ENCODE results near the gene SGPL1. TPM values are rescaled to one million over a fixed set of nuclear protein-coding genes. Genes with fewer than 3 reads are reported as not detected.

SGPL1 gene
- total RNA-seq, 1 experiment from 2014 or later = 93.8 TPM

DNA sequence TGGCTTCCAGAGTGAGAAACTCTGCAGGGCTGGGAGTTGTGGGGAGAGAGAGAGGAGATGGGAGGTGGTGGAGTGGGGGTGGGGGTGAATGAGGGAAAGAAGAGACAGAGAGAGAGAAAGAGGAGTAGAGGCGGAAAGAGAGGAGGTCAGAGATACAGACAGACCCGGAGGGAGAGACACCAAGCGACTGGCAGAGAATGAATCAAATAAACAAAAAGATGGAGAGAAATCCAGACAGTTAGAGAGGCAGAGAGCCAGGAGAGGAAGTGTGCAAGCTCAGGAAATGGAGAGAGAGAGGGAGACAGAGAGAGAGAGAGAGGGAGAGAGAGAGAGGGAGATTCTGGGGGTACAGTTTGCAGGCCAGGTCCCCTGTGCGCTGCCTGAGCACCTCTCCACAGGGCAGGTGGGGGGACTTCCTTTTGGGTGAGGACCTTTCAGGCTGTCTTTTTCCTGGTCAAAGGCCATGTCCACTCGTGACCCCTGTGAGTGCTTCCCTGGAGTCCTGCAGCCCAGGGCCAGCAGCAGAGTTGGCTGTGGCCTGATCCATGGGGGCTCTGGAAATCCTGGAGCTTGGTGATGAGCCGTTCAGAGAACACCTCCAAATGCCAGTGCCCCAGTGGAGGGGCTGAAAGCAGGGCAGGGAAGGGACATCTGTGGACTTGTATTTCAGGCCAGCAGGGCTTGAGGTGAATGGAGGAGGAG lies 97.6 kb downstream of the SGPL1 start:
- intact Hi-C loops (cut with micrococcal nuclease) = no loop called here
- Mint-ChIP-seq H3K36me3 (ENCODE audit: insufficient read depth, unreplicated experiment) (no peaks in the 10 kb centered on the region), H3K27ac (ENCODE audit: low read depth, unreplicated experiment) (no peak overlapping the region), H3K4me3 (ENCODE audit: unreplicated experiment) (no peak overlapping the region), H3K4me1 (ENCODE audit: insufficient read depth, unreplicated experiment) (no peaks in the 10 kb centered on the region), H3K27me3 (ENCODE audit: insufficient read depth, unreplicated experiment) (peaks cover 85% of the 10 kb centered on the region), H3K9me3 (ENCODE audit: unreplicated experiment) (no peaks in the 10 kb centered on the region)
- ChIA-PET POLR2A (interaction anchor here (0.7 kb wide), 1 partner anchor 376 kb away, joined by 5 read pairs; no protein-coding TSS in a partner anchor), CTCF (interaction anchor here (0.7 to 1.3 kb wide), 6 partner anchors 8 to 355 kb away, joined by 3 to 6 read pairs (median 3); no protein-coding TSS in a partner anchor)
- BruUV-seq (replicated peaks) = no TSS peak
- TF ChIP-seq, protein P1, sequence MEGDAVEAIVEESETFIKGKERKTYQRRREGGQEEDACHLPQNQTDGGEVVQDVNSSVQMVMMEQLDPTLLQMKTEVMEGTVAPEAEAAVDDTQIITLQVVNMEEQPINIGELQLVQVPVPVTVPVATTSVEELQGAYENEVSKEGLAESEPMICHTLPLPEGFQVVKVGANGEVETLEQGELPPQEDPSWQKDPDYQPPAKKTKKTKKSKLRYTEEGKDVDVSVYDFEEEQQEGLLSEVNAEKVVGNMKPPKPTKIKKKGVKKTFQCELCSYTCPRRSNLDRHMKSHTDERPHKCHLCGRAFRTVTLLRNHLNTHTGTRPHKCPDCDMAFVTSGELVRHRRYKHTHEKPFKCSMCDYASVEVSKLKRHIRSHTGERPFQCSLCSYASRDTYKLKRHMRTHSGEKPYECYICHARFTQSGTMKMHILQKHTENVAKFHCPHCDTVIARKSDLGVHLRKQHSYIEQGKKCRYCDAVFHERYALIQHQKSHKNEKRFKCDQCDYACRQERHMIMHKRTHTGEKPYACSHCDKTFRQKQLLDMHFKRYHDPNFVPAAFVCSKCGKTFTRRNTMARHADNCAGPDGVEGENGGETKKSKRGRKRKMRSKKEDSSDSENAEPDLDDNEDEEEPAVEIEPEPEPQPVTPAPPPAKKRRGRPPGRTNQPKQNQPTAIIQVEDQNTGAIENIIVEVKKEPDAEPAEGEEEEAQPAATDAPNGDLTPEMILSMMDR (IDR thresholded peaks at IDR 0.05; ENCODE audit: unreplicated experiment) = no peak
- DNase-seq (ENCODE audit: unreplicated experiment) = no peak

DNA sequence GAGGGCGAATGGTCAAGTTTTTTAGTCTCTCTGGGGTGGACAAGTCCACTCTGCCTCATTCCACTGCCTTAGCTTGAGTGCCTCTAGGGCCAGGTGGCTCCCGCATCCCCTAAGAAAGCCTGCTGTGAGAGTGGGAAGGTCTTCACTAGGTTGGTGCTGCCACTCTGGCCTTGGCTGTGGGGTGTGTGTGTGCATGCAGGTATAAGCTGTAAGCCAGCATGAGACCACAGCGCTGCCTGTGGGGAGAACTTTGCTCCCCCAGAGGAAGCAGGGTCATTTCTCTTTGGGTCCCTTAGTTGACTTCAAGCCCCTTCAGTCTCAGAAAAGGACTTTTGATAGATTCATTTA lies 98.1 kb downstream of the SGPL1 start:
- TF ChIP-seq, protein P1 (IDR thresholded peaks at IDR 0.05; ENCODE audit: unreplicated experiment) = no peak
- CTCF ChIA-PET = interaction anchor here (0.8 to 1.3 kb wide), 3 partner anchors 9 to 354 kb away, joined by 3 to 6 read pairs (median 3); no protein-coding TSS in a partner anchor
- POLR2A ChIA-PET = no interaction called here
- no TSS peak for BruUV-seq (replicated peaks)
- H3K27ac Mint-ChIP-seq (ENCODE audit: low read depth, unreplicated experiment) = no peak overlapping the region
- no peak for DNase-seq (ENCODE audit: unreplicated experiment)
- H3K4me1 Mint-ChIP-seq (ENCODE audit: insufficient read depth, unreplicated experiment) = no peaks in the 10 kb centered on the region
- H3K9me3 Mint-ChIP-seq (ENCODE audit: unreplicated experiment) = no peaks in the 10 kb centered on the region
- no peaks in the 10 kb centered on the region for H3K36me3 Mint-ChIP-seq (ENCODE audit: insufficient read depth, unreplicated experiment)
- H3K27me3 Mint-ChIP-seq (ENCODE audit: insufficient read depth, unreplicated experiment) = peaks cover 84% of the 10 kb centered on the region
- intact Hi-C loops (cut with micrococcal nuclease) = no loop called here
- no peak overlapping the region for H3K4me3 Mint-ChIP-seq (ENCODE audit: unreplicated experiment)

DNA sequence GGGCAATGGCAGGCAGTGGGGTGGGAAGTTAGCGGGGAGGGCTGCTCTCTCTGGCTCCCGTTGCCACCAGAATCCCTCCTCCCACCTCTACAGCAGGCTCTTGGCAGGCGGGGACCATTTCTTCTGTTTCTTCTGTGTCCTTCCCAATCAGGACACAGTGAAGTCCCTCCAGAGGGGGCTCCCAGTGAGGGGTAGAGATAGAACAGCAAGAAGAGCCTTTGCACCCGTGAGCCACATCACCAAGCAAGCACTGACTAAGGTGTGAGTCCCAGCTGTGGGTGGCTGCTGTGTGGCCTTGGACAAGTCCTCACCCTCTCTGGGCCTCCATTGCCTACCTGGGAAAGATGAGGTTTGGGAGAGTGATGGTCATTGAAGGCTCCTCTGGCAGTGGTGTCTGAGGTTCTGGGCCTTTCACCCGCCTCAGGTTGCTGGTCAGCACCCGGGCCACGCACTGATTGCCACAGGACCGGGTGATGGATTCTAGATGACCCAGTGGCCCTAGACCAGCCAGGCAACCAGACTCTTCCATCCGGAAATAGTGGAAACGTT lies 98.6 kb downstream of the SGPL1 start:
- Mint-ChIP-seq H3K9me3 (ENCODE audit: unreplicated experiment) (no peaks in the 10 kb centered on the region), H3K4me3 (ENCODE audit: unreplicated experiment) (no peak overlapping the region), H3K4me1 (ENCODE audit: insufficient read depth, unreplicated experiment) (no peaks in the 10 kb centered on the region), H3K36me3 (ENCODE audit: insufficient read depth, unreplicated experiment) (no peaks in the 10 kb centered on the region), H3K27ac (ENCODE audit: low read depth, unreplicated experiment) (no peak overlapping the region), H3K27me3 (ENCODE audit: insufficient read depth, unreplicated experiment) (peaks cover 84% of the 10 kb centered on the region)
- POLR2A ChIA-PET = no interaction called here
- CTCF ChIA-PET = interaction anchor here (0.8 to 1.3 kb wide), 2 partner anchors 11 to 354 kb away, joined by 3 to 6 read pairs; no protein-coding TSS in a partner anchor
- no TSS peak for BruUV-seq (replicated peaks)
- TF ChIP-seq, protein P1 (IDR thresholded peaks at IDR 0.05; ENCODE audit: unreplicated experiment) = no peak
- no peak for DNase-seq (ENCODE audit: unreplicated experiment)
- intact Hi-C loops (cut with micrococcal nuclease) = no loop called here

DNA sequence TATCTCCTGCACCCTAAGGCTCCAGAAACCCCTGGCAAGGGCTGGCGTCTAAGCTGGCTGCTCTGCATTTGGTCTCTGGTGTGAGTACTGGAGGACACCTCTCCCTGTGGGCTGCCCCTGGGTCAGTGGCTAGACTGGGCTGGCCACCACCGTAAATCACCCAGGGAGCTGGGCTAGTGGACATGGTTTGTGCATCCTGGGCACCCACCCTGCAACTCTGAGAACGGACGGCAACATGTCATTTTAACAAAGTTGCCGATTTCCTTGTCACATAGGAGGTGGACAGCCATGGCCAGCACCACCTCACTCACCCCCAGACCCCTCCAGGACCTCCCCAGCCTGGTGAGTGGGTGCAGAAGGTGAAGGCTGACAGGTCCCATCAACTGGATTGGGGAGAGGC lies 99.5 kb downstream of the SGPL1 start:
- DNase-seq (ENCODE audit: unreplicated experiment) = no peak
- no peaks in the 10 kb centered on the region for H3K36me3 Mint-ChIP-seq (ENCODE audit: insufficient read depth, unreplicated experiment)
- no peak overlapping the region for H3K4me3 Mint-ChIP-seq (ENCODE audit: unreplicated experiment)
- ChIA-PET POLR2A (no interaction called here), CTCF (interaction anchor here (0.5 to 1.0 kb wide), 2 partner anchors 10 to 386 kb away, joined by 3 read pairs; no protein-coding TSS in a partner anchor)
- intact Hi-C loops (cut with micrococcal nuclease) = no loop called here
- no peak overlapping the region for H3K27ac Mint-ChIP-seq (ENCODE audit: low read depth, unreplicated experiment)
- H3K27me3 Mint-ChIP-seq (ENCODE audit: insufficient read depth, unreplicated experiment) = peaks cover 84% of the 10 kb centered on the region
- H3K4me1 Mint-ChIP-seq (ENCODE audit: insufficient read depth, unreplicated experiment) = no peaks in the 10 kb centered on the region
- TF ChIP-seq, protein P1 (IDR thresholded peaks at IDR 0.05; ENCODE audit: unreplicated experiment) = no peak
- H3K9me3 Mint-ChIP-seq (ENCODE audit: unreplicated experiment) = no peaks in the 10 kb centered on the region
- BruUV-seq (replicated peaks) = no TSS peak

Measured in MCF 10A (cell line).